ENCODE data around the gene HACL1.
"Not testable (repeated sequence)": the region's sequence is repeated elsewhere in the genome, so short reads cannot be mapped to it uniquely, and the experiment has no call there.

The HACL1 gene

DNA sequence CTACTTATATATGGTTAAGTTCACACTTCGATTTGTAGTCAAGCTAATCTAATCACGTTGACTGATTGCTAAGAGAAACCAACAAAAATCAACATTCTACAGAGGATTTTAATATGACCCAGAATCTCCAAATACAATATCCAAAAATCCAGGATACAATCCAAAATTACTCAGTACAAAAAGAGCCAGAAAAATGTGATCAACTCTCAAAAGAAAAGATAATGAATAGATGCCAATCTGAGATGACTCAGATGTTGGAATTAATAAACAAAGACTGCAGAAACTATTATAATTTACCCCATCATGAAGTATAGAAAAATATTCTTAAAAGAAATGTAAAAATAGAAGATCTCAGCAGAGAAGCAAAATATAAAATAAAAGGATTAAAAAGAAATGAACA is 22.3 kb downstream of the HACL1 start:
- DNase-seq (ENCODE audit: low read depth, low spot score): no peak

DNA sequence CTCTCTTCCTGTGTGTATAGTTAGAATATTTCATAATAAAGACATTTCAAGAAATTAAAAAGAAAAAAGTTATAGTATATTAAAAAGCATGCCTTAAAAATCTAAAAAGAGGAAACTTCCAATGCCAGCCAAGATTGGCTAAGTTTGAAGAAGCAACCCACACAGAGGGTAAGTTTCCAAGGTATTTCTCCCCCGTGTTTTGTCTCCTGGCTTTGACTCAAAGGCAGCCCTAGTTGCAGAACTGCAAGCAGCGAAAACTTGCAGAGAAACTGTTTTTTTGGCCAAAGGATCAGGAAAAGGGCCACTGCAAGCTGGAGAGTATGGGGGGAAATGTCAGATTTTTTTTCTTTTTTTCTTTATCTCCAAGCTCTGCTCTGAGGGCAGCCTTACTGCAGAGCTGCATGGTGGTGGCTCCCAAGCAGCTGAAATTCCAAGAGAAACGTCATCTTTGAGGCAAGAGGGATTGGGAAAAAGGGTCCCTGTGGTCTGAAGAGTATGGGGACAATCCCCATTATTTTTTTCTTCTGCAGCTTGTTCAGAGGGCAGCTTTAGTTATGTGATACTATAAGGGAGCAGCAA is 23.0 kb downstream of the HACL1 start:
- DNase-seq (ENCODE audit: low read depth, low spot score): no peak

DNA sequence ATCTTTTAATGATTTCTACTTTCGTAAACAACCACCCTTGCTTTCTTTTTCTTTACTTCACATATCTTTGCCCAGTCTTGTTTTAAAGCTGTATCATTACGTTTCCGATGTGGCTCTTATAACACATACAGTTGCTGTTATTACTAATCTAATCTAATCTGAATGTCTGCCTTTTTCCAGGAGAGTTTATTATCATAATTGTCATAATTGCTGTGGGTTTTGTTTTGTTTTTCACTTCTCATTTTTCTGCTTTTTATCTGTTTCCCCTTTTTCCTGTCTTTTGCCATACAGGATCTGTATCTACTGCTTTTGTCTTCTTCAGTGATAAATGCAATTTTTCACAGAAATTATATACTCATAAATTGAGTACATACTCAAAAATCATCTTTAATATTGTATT is 24.9 kb downstream of the HACL1 start:
- DNase-seq (ENCODE audit: low read depth, low spot score): no peak

DNA sequence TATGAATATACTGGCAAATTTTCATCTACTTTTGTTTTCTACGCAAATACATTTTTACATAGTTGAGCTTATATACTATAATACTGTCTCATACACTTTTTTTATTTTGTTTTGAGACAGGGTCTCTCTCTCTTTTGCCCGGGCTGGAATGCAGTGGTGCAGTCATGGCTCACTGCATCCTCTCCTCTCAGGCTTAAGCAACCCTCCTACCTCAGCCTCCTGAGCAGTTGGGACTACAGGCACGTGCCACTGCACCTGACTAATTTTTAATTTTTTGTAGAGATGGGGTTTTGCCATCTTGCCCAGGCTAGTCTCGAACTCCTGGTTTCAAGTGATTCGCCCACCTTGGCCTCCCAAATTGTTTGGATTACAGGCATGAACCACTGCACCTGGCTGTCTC is 25.9 kb downstream of the HACL1 start:
- no peak for DNase-seq (ENCODE audit: low read depth, low spot score)

DNA sequence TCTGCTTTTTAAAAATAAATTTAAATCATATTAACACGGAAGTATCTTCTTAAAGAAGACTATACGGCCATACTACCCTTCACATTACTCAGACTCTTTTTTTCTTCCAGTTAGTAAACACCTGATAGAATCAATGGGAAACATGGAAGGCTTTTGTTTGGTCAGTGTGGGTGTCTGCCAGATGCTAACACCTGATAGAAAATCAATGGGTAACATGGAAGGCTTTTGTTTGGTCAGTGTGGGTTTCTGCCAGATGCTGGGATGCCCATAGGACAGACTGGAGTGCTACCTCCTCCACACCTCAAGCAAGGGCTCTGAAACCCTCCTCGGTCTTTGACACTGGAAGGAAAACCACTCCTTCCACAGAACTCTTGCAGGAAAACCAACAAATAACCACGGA is 29.2 kb downstream of the HACL1 start:
- DNase-seq (ENCODE audit: low read depth, low spot score): no peak

DNA sequence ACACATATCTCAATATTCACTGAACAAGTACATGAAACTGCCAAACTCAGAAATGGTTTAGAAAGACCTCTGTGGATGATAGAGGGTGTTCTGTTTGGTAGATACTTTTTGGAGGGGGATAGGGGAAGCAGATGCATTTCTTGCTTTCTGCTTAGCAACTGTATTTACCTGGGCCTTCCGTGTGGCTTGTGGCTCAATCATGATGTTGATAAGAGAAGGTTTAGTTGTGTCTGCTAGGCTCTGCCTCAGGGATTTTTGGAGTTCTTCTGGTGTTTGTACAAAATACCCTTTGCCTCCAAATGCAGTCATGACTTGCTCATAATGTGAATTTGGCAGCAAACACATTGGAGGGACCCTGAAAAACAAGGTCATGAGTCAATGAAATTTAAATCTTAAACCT is 38.2 kb downstream of the HACL1 start:
- DNase-seq (ENCODE audit: low read depth, low spot score): no peak

DNA sequence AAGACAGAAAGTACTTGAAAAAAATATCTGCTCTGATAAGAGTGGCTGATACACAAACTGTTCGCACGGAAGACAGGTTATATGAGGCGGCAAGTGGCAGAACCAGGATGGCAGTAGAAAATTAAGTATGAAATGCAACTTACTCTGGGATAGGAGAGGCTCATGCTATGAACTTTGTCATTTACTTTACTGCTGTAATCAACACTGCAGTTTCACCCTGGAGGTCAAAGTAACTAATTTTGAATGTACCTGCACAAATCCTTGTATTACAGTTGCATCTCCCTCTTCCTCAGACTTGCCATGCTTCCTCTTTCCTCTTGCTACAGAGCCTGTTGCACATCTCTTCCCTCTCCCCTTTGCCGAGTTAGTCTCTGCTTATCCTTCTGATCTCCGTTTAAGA is 38.8 kb downstream of the HACL1 start:
- DNase-seq (ENCODE audit: low read depth, low spot score): no peak

DNA sequence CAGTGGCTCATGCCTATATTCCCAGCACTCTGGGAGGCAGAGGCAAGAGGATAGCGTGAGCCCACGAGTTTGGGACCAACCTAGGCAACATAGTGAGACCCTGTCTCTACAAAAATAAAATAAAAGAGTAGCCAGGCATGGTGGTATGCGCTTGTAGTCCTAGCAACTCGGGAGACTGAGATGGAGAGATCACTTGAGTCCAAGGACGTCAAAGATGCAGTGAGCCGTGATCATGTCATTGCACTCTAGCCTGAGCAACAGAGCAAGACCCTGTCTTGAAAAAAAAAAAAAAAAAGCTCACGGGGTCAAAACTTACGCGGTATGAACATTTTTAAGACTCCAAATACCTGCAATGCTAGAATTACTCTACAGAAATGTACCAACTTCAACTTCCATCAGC is 42.8 kb downstream of the HACL1 start:
- no peak for DNase-seq (ENCODE audit: low read depth, low spot score)

DNA sequence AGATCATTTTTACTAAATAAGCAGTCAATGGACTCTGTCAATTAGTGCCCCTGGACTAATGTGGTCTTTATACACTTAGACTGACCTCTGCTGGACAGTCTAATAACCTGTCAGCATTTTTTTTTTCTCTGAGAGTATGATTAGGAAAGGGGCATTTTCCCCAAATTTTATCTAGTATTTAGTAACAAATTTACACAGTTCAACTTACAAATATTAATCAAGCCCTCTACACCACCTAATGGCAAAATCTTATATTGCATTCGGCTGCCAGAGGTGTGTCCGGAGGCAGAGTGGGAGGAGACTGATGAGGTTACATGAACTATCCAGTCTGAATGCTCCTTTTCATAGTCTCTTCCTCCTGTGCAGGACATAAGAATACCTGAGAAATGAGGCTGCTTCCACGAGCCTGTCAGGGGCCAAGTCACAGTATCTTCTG is 43.8 kb downstream of the HACL1 start:
- peak; percentile 78 for DNase-seq (ENCODE audit: low read depth, low spot score)

DNA sequence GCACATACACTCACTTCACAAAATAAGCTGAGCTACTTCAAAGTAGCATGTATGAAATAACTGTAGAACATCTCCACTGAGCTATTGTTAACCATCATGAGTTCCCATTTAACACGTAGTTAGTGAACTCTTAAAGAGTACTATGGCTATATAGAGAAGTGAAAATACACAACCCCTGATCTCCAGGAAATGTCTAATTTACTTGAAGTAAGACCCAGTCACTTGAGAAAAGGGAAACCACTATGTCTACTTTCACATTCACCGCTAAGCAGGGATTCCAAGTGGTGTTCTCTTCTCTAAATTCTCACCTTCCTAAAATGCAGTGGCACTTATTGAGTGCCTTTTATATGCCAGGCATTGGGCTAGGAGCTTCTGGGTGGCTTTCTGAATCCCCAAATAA is 44.9 kb downstream of the HACL1 start:
- DNase-seq (ENCODE audit: low read depth, low spot score): no peak

DNA sequence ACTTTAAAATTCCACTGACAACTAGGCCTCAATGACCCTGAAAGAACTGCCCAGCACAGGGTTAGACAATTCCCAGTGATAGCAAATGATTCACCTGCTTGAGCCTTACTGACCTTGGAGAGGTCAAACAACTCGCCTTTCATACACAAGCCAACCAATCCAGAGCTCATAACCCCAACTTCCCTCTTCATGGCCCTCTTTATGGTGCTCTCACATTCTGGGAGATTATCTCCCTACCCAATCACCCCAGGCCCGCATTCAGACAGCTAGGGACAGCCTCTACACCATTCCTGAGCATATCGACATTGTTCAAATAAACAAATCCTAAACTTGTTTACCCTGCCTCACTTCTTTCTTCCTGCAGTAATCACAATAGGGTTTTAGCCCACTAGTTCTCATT is 47.6 kb downstream of the HACL1 start:
- DNase-seq (ENCODE audit: low read depth, low spot score): no peak

DNA sequence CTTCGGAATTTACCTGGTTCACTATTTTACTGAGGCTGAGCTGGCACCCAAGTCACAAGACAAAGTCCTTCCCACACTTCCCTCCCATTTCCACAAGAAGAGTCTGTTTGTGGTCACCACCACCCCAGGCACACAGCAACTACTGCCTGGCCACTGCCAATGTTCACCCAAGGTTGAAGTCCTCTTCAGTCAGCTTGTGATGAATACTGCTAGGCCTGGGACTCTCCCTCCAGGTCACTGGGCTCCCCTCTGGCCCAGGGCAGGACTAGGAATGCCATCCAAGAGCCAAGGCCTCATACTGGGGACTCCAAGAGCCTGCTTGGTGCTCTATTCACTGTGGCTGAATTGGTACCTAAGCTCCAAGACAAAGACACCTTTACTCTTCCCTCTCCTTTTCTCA is 49.5 kb downstream of the HACL1 start:
- DNase-seq (ENCODE audit: low read depth, low spot score): no peak

DNA sequence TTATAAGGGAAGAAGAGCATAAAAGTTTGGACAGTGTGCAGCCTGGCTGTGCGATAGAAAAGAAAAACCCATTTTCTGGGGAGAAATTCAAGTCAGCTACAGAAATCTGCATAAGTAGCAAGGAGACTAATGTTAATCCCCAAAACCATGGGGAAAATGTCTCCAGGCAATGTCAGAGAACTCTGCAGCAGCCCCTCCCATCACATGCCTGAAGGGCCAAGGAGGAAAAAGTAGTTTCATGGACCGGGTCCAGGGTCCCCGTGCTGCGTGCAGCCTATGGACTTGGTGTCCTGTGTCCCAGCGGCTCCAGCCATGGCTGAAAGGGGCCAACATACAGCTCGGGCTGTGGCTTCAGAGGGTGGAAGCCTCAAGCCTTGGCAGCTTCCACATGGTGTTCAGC is 51.5 kb downstream of the HACL1 start:
- DNase-seq (ENCODE audit: low read depth, low spot score): no peak

DNA sequence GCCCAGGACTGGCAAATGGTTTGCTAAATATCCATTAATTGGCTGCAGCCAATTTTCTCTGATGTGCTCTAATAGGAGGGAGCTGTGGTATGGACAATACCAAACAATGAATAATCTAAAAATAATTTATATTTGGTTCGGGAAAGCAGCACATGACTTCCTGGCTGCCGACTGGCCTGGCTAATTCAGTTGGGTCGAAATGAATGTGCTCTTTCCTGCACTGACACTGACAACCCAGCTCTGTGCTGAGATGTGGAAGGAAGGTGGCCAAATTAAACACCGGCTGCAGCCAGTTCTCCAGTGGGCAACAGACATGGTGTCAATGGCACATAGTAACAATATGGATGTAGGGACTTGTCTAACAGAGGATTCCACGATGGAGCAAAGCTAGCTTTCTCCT is 58.8 kb downstream of the HACL1 start:
- DNase-seq (ENCODE audit: low read depth, low spot score): no peak

DNA sequence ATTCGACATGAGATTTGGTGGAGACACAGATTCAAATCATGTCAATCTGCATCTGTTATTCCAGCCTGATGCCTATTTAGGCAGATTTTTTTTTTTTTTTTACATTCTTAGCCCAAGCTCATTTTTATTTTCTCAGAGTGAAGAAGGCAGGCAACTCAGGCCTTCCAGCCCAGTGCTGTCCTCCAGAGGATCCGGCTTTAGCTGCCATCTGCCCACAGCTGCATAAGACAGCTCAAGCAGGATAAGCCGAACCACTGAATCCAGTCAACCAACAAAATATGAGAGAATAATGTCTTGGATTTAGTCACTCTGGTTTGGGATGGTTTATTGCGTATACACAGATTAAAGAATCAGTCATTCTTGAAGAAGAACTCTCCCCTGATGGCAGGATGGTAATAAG is 60.0 kb downstream of the HACL1 start:
- no peak for DNase-seq (ENCODE audit: low read depth, low spot score)

DNA sequence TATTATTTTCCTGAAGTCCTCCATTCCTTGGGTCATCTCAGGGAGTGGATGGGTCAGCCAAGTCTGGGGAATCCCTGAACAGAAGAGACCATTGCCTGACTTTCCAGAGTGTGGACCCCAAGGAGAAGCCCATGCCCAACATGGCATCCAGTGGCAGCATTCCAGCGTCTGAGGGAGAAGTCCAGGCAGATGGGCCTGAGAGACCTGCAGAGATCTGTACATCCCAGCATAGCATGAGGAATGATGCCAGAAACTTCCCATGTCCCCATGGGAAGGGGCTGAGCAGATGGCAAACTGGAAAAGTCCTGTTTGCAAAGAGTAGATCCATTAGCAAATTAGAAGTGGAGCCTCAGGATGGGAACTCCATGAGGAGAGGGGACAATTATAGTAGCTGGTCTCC is 62.3 kb downstream of the HACL1 start:
- no peak for DNase-seq (ENCODE audit: low read depth, low spot score)

DNA sequence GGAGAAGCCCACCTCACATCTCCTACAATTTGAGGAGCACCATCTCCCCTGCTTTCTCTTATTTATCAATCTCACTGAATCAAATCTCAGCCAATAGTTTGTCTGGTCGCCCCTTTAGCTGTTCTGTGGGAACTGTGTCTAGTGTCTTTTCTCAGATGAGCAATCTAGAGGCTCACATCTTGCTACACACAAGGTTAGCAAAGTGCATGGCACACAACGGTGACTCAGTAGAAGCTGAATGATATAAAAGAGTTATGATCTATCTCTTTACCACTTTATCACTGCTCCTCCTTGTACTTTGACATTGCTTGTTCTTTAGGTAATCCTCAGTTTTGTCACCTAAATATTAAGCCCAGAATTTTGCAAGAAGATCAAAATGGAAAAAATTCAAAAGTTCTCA is 63.0 kb downstream of the HACL1 start:
- no peak for DNase-seq (ENCODE audit: low read depth, low spot score)

DNA sequence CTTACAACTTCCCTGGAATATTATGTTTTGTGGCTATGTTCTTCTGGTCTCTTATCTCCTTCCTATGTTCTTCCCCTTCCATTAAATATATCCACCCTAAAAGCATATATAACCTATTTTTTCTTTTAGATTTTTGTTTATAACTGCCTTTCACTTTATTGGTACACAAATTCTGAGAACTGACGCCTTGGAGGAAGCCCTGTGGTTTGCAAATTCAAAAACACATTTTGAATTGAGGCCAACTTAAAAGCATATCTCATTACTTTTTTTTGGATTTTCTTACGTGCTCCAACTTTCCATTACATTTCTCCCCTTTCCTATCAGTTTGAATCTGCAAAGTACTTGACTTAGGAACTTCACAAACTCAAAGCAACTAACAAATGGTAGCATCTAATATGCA is 64.5 kb downstream of the HACL1 start:
- no peak for DNase-seq (ENCODE audit: low read depth, low spot score)

DNA sequence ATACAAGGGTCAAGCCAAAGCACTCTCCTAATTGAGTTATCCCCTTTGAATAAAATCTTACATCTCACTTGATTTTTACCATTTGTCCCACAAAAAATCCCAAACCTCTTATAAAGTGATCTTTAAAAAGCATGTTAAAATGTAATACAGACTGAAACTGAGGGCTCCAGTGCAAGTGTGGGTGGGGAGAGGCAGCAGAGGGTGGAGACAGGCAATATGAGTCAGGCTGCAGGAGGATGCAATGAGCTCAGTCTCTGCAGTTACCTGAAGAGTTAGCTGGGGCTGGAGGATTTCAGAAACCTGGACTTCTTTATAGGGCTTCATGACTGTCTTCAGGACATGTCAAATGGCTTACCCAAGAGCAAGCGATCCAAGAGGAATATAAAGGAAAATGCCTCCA is 65.6 kb downstream of the HACL1 start:
- no peak for DNase-seq (ENCODE audit: low read depth, low spot score)

DNA sequence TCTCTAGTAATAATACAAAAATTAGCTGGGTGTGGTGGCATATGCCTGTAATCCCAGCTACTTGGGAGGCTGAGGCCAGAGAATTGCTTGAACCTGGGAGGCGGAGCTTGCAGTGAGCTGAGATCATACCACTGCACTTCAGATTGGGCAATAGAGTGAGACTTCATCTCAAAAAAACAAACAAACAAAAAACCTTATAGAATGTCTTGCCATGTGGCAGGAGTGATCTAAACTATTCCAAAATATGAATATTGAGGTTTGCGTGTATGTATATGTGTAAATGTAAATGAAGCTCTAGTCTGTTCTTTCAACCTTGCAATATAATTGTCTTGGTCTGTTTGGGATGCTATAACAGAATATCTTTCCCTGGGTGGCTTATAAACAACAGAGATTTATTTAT is 68.8 kb downstream of the HACL1 start:
- not testable (repeated sequence) for DNase-seq (ENCODE audit: low read depth, low spot score)

DNA sequence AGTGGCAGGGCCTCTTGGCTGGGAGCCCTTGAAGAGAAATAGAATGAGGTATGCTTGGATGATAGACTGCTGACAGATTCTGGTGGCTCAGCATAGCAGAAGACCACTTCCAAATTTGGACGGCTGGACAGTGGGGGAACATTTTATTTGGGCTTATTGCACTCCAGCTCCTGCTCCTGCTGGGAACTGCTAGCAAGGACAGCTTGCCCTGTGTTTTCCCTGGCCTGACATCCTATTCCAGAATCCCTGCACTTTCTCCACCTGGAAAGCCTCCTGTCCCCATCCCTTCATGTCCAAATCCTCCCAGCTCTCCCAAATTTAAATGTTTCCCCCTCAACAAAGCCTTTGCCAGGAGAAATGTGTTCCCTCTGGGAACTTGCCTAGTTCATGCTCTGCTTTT is 70.0 kb downstream of the HACL1 start:
- DNase-seq (ENCODE audit: low read depth, low spot score): no peak

DNA sequence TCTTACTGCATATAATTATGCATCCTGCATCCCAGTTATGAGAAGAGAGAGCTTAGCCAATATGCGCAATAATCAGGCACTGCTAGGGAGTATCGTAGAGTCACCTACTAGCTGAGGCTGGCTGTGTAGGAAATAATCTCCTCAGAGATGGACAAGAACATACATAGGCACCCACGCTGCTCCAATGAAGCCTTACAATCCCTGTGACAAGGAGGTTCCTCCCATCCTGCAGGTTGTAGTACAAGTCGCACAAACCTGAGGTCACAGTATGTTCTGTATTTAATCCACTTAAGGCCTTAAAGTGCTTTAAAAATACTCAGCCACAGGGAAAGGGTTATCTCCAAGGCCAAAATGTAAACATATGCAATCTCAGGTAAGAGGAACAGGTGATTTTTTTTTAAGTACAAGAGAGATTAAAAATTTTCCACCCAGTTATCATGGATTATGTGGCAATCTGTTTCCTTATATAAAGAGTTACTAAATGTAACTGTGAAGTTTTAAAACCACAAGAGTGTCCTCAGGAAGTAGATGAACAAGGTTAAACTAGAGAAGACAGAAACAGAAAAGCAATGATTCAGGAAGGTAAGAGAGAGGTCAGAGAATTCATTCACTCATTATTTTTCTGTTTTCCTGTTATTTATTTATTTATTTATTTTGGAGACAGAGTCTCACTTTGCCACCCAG is 72.4 kb downstream of the HACL1 start:
- no peak for DNase-seq (ENCODE audit: low read depth, low spot score)

DNA sequence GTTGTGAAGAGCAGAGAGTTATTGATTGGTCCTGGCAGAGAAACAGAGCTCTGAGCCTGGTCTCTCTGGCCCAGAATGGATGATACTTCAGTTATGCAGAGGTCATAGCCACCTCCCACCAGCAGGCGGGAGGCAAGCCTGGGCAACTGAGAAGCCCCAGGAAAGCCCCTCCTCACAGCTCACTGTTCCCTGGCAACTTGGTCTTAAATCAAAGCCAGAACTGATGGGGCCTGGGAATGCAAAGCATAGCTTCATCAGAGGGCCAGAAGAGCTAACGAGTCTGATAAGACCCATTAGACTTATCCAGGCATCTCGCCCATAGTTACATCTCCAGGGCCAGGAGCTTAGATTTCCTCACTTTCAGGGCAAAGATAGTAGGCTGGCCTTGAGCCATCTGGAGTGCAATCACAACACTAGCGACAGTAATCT is 74.3 kb downstream of the HACL1 start:
- peak; percentile 15 for DNase-seq (ENCODE audit: low read depth, low spot score)

DNA sequence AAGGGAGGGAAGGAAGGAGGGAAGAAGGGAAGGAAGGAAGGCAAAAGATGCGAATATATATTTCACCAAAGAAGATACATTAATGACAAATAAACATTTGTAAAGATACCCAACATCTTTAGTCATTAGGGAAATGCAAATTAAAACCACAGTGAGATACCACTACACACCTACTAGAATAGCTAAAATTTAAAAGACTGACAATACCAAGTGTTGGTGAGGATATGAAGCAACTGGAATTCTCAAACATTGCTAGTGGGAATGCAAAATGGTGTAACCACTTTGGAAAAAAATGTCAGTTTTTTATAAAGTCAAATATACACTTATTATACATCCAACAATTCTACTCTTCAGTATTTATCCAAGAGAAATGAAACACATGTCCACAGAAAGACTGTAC is 75.6 kb downstream of the HACL1 start:
- no peak for DNase-seq (ENCODE audit: low read depth, low spot score)

Measured in astrocyte of the hippocampus (primary cell).